WTC11 (cell line): ENCODE data around the gene MYO5B. TPM values are rescaled to one million over a fixed set of nuclear protein-coding genes. Genes with fewer than 3 reads are reported as not detected.

Experiments
- ATAC-seq: fragments of 200-7000 bp; cut with Tn5 transposase; 2 replicates; pipeline ENCODE4 v1.10.0; 2021; ENCODE audit warnings: mild to moderate bottlenecking, moderate library complexity
- CTCF ChIA-PET: fragments of 300-600 bp; sonication (Branson Sonifier 250); formaldehyde crosslinking; loops from one replicate; lab custom pipeline; 2021; ENCODE audit warnings: antibody characterized with exemption; lab: Charles Lee
- POLR2A ChIA-PET: fragments of 350-600 bp; sonication (Branson Sonifier 250); formaldehyde crosslinking; loops from one replicate; lab custom pipeline; 2021; ENCODE audit warnings: antibody characterized with exemption; lab: Charles Lee
- DNase-seq: peaks from one replicate; pipeline ENCODE4 v3.0.0; 2021; ENCODE audit warnings: low spot score
- H3K27ac Mint-ChIP-seq: 2 replicates; pipeline ENCODE4 v1.8.0; 2021; ENCODE audit warnings: mixed read lengths
- H3K27me3 Mint-ChIP-seq: 2 replicates; pipeline ENCODE4 v1.8.0; 2021; ENCODE audit warnings: low read depth, mild to moderate bottlenecking, moderate library complexity, mixed read lengths
- H3K36me3 Mint-ChIP-seq: 2 replicates; pipeline ENCODE4 v1.8.0; 2021; ENCODE audit warnings: mixed read lengths
- H3K4me1 Mint-ChIP-seq: 2 replicates; pipeline ENCODE4 v1.8.0; 2022; ENCODE audit warnings: mixed read lengths
- H3K4me3 Mint-ChIP-seq: 2 replicates; pipeline ENCODE4 v1.8.0; 2021; ENCODE audit warnings: mild to moderate bottlenecking, moderate library complexity, mixed read lengths
- H3K9me3 Mint-ChIP-seq: 2 replicates; pipeline ENCODE4 v1.8.0; 2021; ENCODE audit warnings: mixed read lengths
- ATF1 ChIP-seq: sonication (generic); formaldehyde crosslinking; IDR thresholded peaks from 2 replicates; pipeline ENCODE4 v1.8.1; 2023; ENCODE audit warnings: mild to moderate bottlenecking, moderate library complexity, missing genetic modification reagents
- FOXK1 ChIP-seq: sonication (generic); formaldehyde crosslinking; IDR thresholded peaks from 2 replicates; pipeline ENCODE4 v1.8.0; 2022; ENCODE audit warnings: mild to moderate bottlenecking, moderate library complexity, missing genetic modification reagents
- FOXP1 ChIP-seq: sonication (generic); formaldehyde crosslinking; IDR thresholded peaks from 2 replicates; pipeline ENCODE4 v1.8.0; 2022; ENCODE audit warnings: missing genetic modification reagents, mild to moderate bottlenecking, moderate library complexity, borderline replicate concordance
- JAZF1 ChIP-seq: fragments of 250-450 bp; sonication (Bioruptor Pico); IDR thresholded peaks from 2 replicates; pipeline ENCODE4 v1.9.0; 2021; ENCODE audit warnings: moderate library complexity, mild to moderate bottlenecking, inconsistent platforms
- RELA ChIP-seq: sonication (generic); formaldehyde crosslinking; IDR thresholded peaks from 2 replicates; pipeline ENCODE4 v1.8.1; 2022; ENCODE audit warnings: missing genetic modification reagents, mild to moderate bottlenecking, borderline replicate concordance
- SMAD3 ChIP-seq: sonication (generic); formaldehyde crosslinking; IDR thresholded peaks from 2 replicates; pipeline ENCODE4 v1.8.0; 2022; ENCODE audit warnings: missing genetic modification reagents, mild to moderate bottlenecking, borderline replicate concordance
- TCF7 ChIP-seq: sonication (generic); formaldehyde crosslinking; IDR thresholded peaks from 2 replicates; pipeline ENCODE4 v1.8.0; 2022; ENCODE audit warnings: mild to moderate bottlenecking, low read depth, missing genetic modification reagents, moderate library complexity
- TP53 ChIP-seq: sonication (generic); formaldehyde crosslinking; IDR thresholded peaks from 2 replicates; pipeline ENCODE4 v1.8.1; 2023; ENCODE audit warnings: mild to moderate bottlenecking, missing genetic modification reagents
- ZNF121 ChIP-seq: sonication (generic); formaldehyde crosslinking; IDR thresholded peaks from 2 replicates; pipeline ENCODE4 v1.8.0; 2023; ENCODE audit warnings: missing genetic modification reagents
- ZNF317 ChIP-seq: sonication (generic); formaldehyde crosslinking; IDR thresholded peaks from 2 replicates; pipeline ENCODE4 v1.8.1; 2023; ENCODE audit warnings: low read depth, mild to moderate bottlenecking, moderate library complexity, missing genetic modification reagents, borderline replicate concordance
- ZNF416 ChIP-seq: fragments of 250-450 bp; sonication (Bioruptor Pico); IDR thresholded peaks from 2 replicates; pipeline ENCODE4 v1.9.0; 2021; ENCODE audit warnings: mild to moderate bottlenecking, inconsistent platforms
- ZNF423 ChIP-seq: fragments of 250-450 bp; sonication (Bioruptor Pico); IDR thresholded peaks from 2 replicates; pipeline ENCODE4 v2.1.2; 2022; ENCODE audit warnings: mild to moderate bottlenecking, moderate library complexity
- total RNA-seq: library from RNA; stranded (reverse); gene quantifications from 3 replicates; pipeline ENCODE4 v1.2.3, GENCODE V29; 2021
- TF ChIP-seq, protein P1 (sequence below): sonication (generic); formaldehyde crosslinking; IDR thresholded peaks from 2 replicates; pipeline ENCODE4 v1.8.1; 2022; ENCODE audit warnings: low read depth, missing genetic modification reagents, borderline replicate concordance
- TF ChIP-seq, protein P2 (sequence below): sonication (generic); formaldehyde crosslinking; conservative IDR thresholded peaks from 2 replicates; pipeline ENCODE4 v1.8.1; 2023; ENCODE audit warnings: mild to moderate bottlenecking, low read depth, missing genetic modification reagents, moderate library complexity
- TF ChIP-seq, protein P3 (sequence below): sonication (generic); formaldehyde crosslinking; IDR thresholded peaks from 2 replicates; pipeline ENCODE4 v1.8.1; 2023; ENCODE audit warnings: mild to moderate bottlenecking, missing genetic modification reagents
- TF ChIP-seq, protein P4 (sequence below): sonication (generic); formaldehyde crosslinking; IDR thresholded peaks from 2 replicates; pipeline ENCODE4 v1.8.1; 2023; ENCODE audit warnings: mild to moderate bottlenecking, missing genetic modification reagents, moderate library complexity
- TF ChIP-seq, protein P5 (sequence below): fragments of 250-450 bp; sonication (Bioruptor Pico); IDR thresholded peaks from 2 replicates; pipeline ENCODE4 v1.9.0; 2021; ENCODE audit warnings: mild to moderate bottlenecking, borderline replicate concordance
- TF ChIP-seq, protein P6 (sequence below): fragments of 250-450 bp; sonication (Bioruptor Pico); IDR thresholded peaks from 2 replicates; pipeline ENCODE4 v1.9.0; 2021; ENCODE audit warnings: mild to moderate bottlenecking
- TF ChIP-seq, protein P7 (sequence below): fragments of 250-450 bp; sonication (Bioruptor Pico); IDR thresholded peaks from 2 replicates; pipeline ENCODE4 v1.8.0; 2021; ENCODE audit warnings: mild to moderate bottlenecking
- TF ChIP-seq, protein P8 (sequence below): sonication (generic); formaldehyde crosslinking; IDR thresholded peaks from 2 replicates; pipeline ENCODE4 v1.8.0; 2022; ENCODE audit warnings: mild to moderate bottlenecking, missing genetic modification reagents

MYO5B gene
- total RNA-seq, 1 experiment from 2014 or later: 8.7 TPM

DNA sequence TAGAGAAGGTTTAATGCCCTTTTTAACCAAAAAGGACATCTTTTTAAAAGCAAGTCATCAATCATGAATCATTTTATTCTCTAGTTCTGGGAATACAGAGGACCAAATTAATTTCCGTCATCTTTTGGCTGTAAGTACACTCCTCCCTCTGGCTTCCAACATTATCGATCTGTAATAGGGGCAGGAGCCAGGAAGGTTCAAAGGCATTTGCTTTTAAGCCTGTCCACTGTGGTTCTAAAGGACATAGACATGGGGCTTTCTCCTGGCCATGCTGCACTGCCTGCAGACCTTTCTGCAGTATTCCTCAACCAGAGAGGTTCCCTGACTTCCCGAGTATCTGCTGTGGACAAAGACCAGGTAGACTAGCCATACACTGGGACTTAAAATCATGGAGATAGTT is 170.5 kb downstream of the MYO5B start:
- POLR2A ChIA-PET: no interaction called here
- Mint-ChIP-seq H3K9me3 (peaks cover 5% of the 10 kb centered on the region), H3K36me3 (no peaks in the 10 kb centered on the region), H3K4me1 (no peaks in the 10 kb centered on the region), H3K27me3 (no peaks in the 10 kb centered on the region), H3K4me3 (no peak overlapping the region), H3K27ac (no peak overlapping the region)
- DNase-seq (no peak), ATAC-seq (no peak)
- CTCF ChIA-PET: interaction anchor here (0.8 kb wide), 1 partner anchor 180 kb away, joined by 3 read pairs; no protein-coding TSS in a partner anchor
- no peak for TF ChIP-seq ATF1 (CRISPR knock-in tag)
- TF ChIP-seq ZNF121 (CRISPR knock-in tag): no peak
- TF ChIP-seq SMAD3 (CRISPR knock-in tag): no peak
- TF ChIP-seq JAZF1 (CRISPR knock-in tag): no peak
- TF ChIP-seq, protein P1, sequence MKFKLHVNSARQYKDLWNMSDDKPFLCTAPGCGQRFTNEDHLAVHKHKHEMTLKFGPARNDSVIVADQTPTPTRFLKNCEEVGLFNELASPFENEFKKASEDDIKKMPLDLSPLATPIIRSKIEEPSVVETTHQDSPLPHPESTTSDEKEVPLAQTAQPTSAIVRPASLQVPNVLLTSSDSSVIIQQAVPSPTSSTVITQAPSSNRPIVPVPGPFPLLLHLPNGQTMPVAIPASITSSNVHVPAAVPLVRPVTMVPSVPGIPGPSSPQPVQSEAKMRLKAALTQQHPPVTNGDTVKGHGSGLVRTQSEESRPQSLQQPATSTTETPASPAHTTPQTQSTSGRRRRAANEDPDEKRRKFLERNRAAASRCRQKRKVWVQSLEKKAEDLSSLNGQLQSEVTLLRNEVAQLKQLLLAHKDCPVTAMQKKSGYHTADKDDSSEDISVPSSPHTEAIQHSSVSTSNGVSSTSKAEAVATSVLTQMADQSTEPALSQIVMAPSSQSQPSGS (CRISPR knock-in tag): no peak
- TF ChIP-seq ZNF416 (CRISPR knock-in tag): no peak
- no peak for TF ChIP-seq FOXK1 (CRISPR knock-in tag)
- TF ChIP-seq, protein P2, sequence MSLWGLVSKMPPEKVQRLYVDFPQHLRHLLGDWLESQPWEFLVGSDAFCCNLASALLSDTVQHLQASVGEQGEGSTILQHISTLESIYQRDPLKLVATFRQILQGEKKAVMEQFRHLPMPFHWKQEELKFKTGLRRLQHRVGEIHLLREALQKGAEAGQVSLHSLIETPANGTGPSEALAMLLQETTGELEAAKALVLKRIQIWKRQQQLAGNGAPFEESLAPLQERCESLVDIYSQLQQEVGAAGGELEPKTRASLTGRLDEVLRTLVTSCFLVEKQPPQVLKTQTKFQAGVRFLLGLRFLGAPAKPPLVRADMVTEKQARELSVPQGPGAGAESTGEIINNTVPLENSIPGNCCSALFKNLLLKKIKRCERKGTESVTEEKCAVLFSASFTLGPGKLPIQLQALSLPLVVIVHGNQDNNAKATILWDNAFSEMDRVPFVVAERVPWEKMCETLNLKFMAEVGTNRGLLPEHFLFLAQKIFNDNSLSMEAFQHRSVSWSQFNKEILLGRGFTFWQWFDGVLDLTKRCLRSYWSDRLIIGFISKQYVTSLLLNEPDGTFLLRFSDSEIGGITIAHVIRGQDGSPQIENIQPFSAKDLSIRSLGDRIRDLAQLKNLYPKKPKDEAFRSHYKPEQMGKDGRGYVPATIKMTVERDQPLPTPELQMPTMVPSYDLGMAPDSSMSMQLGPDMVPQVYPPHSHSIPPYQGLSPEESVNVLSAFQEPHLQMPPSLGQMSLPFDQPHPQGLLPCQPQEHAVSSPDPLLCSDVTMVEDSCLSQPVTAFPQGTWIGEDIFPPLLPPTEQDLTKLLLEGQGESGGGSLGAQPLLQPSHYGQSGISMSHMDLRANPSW (CRISPR knock-in tag): no peak
- no peak for TF ChIP-seq ZNF317 (CRISPR knock-in tag)
- TF ChIP-seq, protein P3, sequence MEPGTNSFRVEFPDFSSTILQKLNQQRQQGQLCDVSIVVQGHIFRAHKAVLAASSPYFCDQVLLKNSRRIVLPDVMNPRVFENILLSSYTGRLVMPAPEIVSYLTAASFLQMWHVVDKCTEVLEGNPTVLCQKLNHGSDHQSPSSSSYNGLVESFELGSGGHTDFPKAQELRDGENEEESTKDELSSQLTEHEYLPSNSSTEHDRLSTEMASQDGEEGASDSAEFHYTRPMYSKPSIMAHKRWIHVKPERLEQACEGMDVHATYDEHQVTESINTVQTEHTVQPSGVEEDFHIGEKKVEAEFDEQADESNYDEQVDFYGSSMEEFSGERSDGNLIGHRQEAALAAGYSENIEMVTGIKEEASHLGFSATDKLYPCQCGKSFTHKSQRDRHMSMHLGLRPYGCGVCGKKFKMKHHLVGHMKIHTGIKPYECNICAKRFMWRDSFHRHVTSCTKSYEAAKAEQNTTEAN (CRISPR knock-in tag): no peak
- TF ChIP-seq, protein P4, sequence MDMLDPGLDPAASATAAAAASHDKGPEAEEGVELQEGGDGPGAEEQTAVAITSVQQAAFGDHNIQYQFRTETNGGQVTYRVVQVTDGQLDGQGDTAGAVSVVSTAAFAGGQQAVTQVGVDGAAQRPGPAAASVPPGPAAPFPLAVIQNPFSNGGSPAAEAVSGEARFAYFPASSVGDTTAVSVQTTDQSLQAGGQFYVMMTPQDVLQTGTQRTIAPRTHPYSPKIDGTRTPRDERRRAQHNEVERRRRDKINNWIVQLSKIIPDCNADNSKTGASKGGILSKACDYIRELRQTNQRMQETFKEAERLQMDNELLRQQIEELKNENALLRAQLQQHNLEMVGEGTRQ (CRISPR knock-in tag): no peak
- no peak for TF ChIP-seq TCF7 (CRISPR knock-in tag)
- no peak for TF ChIP-seq FOXP1 (CRISPR knock-in tag)
- TF ChIP-seq, protein P5, sequence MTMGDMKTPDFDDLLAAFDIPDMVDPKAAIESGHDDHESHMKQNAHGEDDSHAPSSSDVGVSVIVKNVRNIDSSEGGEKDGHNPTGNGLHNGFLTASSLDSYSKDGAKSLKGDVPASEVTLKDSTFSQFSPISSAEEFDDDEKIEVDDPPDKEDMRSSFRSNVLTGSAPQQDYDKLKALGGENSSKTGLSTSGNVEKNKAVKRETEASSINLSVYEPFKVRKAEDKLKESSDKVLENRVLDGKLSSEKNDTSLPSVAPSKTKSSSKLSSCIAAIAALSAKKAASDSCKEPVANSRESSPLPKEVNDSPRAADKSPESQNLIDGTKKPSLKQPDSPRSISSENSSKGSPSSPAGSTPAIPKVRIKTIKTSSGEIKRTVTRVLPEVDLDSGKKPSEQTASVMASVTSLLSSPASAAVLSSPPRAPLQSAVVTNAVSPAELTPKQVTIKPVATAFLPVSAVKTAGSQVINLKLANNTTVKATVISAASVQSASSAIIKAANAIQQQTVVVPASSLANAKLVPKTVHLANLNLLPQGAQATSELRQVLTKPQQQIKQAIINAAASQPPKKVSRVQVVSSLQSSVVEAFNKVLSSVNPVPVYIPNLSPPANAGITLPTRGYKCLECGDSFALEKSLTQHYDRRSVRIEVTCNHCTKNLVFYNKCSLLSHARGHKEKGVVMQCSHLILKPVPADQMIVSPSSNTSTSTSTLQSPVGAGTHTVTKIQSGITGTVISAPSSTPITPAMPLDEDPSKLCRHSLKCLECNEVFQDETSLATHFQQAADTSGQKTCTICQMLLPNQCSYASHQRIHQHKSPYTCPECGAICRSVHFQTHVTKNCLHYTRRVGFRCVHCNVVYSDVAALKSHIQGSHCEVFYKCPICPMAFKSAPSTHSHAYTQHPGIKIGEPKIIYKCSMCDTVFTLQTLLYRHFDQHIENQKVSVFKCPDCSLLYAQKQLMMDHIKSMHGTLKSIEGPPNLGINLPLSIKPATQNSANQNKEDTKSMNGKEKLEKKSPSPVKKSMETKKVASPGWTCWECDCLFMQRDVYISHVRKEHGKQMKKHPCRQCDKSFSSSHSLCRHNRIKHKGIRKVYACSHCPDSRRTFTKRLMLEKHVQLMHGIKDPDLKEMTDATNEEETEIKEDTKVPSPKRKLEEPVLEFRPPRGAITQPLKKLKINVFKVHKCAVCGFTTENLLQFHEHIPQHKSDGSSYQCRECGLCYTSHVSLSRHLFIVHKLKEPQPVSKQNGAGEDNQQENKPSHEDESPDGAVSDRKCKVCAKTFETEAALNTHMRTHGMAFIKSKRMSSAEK (CRISPR knock-in tag): no peak
- TF ChIP-seq, protein P6, sequence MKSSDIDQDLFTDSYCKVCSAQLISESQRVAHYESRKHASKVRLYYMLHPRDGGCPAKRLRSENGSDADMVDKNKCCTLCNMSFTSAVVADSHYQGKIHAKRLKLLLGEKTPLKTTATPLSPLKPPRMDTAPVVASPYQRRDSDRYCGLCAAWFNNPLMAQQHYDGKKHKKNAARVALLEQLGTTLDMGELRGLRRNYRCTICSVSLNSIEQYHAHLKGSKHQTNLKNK (CRISPR knock-in tag): no peak
- TF ChIP-seq, protein P7, sequence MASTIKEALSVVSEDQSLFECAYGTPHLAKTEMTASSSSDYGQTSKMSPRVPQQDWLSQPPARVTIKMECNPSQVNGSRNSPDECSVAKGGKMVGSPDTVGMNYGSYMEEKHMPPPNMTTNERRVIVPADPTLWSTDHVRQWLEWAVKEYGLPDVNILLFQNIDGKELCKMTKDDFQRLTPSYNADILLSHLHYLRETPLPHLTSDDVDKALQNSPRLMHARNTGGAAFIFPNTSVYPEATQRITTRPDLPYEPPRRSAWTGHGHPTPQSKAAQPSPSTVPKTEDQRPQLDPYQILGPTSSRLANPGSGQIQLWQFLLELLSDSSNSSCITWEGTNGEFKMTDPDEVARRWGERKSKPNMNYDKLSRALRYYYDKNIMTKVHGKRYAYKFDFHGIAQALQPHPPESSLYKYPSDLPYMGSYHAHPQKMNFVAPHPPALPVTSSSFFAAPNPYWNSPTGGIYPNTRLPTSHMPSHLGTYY (CRISPR knock-in tag): no peak
- TF ChIP-seq RELA: no peak
- TF ChIP-seq, protein P8, sequence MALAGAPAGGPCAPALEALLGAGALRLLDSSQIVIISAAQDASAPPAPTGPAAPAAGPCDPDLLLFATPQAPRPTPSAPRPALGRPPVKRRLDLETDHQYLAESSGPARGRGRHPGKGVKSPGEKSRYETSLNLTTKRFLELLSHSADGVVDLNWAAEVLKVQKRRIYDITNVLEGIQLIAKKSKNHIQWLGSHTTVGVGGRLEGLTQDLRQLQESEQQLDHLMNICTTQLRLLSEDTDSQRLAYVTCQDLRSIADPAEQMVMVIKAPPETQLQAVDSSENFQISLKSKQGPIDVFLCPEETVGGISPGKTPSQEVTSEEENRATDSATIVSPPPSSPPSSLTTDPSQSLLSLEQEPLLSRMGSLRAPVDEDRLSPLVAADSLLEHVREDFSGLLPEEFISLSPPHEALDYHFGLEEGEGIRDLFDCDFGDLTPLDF (CRISPR knock-in tag): no peak
- TF ChIP-seq ZNF423 (CRISPR knock-in tag): no peak
- no peak for TF ChIP-seq TP53 (CRISPR knock-in tag)
